Left colon (tissue), 2 donors: Measurements from ENCODE around the gene OR2T4. TPM values are rescaled to one million over a fixed set of nuclear protein-coding genes. Genes with fewer than 3 reads are reported as not detected.

Experiments
- total RNA-seq, 2 donors: library from RNA; stranded (reverse); fragmentation: NEBNext Ultra II Directional; extraction: Animal tissue kit (Norgen Biotek cat#: 25700); gene quantifications; one replicate each; pipeline ENCODE4 v1.2.1, GENCODE V29; 2021
- donor health status: DM: no; HTN: no; CAD: no.
- donor health status: DM: yes; HTN: yes; CAD: no.

The OR2T4 gene
- total RNA-seq, 2 donors from 2014 or later = not detected

Other genes starting within 250 kb of the OR2T4 start
- gene OR2M5, start 216.5 kb upstream of the OR2T4 start, total RNA-seq = not detected
- not detected for gene OR2M2, start 186.8 kb upstream of the OR2T4 start, total RNA-seq
- gene OR2M3, start 164.4 kb upstream of the OR2T4 start, total RNA-seq = not detected
- not detected for gene OR2M4, start 130.2 kb upstream of the OR2T4 start, total RNA-seq
- gene OR2T33, start 83.7 kb upstream of the OR2T4 start, total RNA-seq = not detected
- not detected for gene OR2T12, start 58.2 kb upstream of the OR2T4 start, total RNA-seq
- gene OR2M7, start 37.1 kb upstream of the OR2T4 start, total RNA-seq = not detected
- gene OR14C36, start 12.9 kb upstream of the OR2T4 start, total RNA-seq = not detected
- not detected for gene OR2T6, start 14.1 kb downstream of the OR2T4 start, total RNA-seq
- gene OR2T1, start 41.4 kb downstream of the OR2T4 start, total RNA-seq = not detected
- gene OR2T2, start 84.0 kb downstream of the OR2T4 start, total RNA-seq = not detected
- not detected for gene OR2T3, start 111.7 kb downstream of the OR2T4 start, total RNA-seq
- gene OR2T5, start 126.9 kb downstream of the OR2T4 start, total RNA-seq = not detected
- gene OR2G6, start 146.4 kb downstream of the OR2T4 start, total RNA-seq = not detected
- not detected for gene OR2T29, start 201.1 kb downstream of the OR2T4 start, total RNA-seq
- not detected for gene OR2T34, start 213.1 kb downstream of the OR2T4 start, total RNA-seq
- not detected for gene OR2T10, start 236.0 kb downstream of the OR2T4 start, total RNA-seq